CD4-positive, alpha-beta T cell treated with Interleukin-17A for 1 hour (primary cell): ENCODE results near the gene ARHGAP15.

Experiments
- DNase-seq: peaks from one replicate; pipeline ENCODE4 v3.0.0-alpha.2; 2020

The ARHGAP15 gene

DNA sequence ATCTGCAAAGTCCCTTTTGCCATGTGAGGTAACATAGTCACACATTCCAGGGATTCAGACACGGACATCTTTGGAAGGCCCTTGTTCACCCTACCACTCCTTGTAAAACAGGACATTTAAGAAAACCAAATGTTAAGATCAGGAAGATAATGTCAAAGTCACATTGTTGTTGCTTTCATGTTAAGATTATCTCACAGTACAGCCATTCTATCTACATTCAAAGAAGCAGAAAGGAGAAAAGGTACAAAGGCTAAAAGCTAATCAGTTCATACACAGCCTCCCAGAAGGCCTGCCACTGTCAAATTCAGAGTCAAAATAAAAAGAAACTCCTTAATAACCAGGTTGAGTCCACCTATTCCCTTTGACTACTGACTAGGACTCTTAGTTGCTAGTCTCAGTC is 573.7 kb downstream of the ARHGAP15 start:
- no peak for DNase-seq

DNA sequence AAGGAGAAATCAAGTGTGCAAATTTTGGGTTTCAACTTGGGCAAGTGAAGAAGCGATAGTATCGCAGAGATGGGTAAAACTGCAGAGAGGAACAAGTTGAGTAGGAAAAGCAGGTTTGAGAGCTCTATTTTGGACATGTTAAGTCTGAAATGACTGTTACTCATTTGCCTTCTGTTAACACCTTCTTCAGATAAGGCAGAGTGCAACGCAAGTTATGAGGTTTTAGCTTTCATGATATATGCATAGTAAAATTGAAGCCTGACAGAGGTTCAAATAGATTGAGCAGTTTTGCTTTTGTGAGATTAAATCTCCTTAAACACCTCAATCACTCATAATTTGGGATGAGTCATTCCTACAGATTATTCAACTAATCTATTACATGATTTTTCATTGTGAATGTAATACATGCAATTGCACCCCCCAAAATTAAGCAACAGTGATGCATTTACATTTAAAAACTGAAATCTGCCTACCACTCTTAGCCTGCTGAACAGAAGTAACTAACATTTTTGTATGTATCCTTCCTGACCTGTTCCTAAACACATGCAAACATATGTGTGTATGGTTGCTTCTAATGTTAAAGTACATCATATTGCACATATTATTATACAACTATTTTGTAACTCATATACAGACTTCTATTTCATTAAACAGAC is 575.4 kb downstream of the ARHGAP15 start:
- no peak for DNase-seq

DNA sequence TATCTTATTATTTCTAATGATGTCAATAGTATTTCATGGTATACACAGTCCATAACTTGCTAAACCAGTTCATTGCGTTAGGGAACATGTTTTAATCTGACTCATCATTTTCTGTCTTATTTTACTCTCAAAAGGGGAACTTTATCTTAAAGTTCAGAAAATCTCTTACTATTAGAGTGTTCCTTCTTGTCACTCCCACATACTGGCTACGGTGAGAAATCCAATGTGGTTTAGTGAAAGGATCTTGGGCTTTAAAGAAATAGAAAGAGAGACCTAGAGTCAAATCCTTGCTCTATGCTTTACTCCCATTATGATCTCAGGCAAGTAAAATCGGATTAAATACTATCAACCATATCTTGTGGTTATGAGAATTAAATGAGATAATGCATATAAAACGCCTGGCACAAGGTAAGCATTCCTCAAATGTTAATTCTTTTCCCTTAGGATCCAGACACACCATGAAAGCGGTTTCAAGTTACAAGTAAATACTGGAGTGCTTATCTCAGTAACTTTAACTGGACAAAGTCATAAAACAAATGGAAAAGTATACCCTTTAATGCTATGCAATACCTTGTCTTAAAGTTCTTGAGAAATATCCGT is 576.0 kb downstream of the ARHGAP15 start:
- DNase-seq = no peak

DNA sequence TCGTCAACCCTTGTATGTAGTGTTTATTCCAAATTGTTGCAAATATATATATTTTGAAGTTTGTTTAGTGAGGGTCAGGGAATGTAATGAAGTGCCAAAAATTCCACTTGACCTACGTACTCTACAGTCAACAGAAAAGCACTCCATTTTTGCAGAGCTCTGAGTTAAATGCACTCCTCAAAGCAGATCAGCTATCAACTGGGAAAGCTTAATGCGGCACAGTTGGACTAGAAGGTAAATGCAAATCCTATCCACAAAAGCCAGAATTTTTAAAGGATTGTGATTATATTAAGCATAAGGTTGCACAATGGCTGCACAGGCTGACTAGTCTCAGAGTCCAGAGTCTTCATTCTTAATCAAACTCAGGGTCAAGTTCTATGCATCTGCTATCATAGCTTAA is 577.1 kb downstream of the ARHGAP15 start:
- no peak for DNase-seq

GRCh38 chr2:143708682-143709081 is 579.5 kb downstream of the ARHGAP15 start:
- DNase-seq = no peak

- no peak for DNase-seq
Observed at GRCh38 chr2:143710196-143710595, 581.0 kb downstream of the ARHGAP15 start.

DNA sequence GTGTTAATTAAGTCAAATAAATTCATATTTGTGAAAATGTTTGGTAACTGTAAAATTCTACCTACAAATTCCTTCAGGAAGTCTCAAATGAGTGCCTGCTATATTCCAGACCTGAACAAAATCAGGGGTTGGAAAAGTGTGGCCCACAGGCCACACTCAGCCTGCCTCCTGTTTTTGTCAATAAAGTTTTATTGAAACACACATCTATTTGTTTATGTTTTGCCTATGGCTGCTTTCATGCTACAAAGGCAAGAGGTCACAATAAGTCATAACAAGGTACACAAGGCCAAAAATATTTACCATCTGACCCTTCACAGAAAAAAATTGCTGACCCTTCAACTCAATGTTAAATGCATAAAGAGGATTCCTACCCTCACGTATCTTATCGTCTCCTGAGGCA is 581.7 kb downstream of the ARHGAP15 start:
- DNase-seq = no peak

- DNase-seq = no peak
Observed at GRCh38 chr2:143716522-143716921, 587.3 kb downstream of the ARHGAP15 start.

DNA sequence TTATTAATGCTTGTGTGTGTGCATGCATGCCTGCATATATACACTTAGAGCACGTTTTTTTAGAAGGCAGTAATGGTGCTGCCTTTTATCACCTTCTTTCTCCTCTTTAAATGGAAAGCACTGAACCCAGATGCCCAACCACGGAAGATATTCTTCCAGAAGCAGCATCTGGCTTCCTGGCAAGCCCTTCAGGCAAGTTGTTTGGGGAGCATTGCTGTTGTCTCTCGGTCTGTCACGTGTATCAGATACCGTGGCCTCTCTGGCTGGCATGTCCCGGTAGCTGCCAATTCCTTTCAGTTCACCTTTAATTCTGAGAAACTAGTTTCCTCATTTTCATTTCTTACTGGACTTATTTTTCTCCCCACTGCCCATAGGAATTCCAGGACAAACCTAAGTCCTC is 587.8 kb downstream of the ARHGAP15 start:
- DNase-seq = no peak

- no peak for DNase-seq
Observed at GRCh38 chr2:143717536-143718168, 588.4 kb downstream of the ARHGAP15 start.

DNA sequence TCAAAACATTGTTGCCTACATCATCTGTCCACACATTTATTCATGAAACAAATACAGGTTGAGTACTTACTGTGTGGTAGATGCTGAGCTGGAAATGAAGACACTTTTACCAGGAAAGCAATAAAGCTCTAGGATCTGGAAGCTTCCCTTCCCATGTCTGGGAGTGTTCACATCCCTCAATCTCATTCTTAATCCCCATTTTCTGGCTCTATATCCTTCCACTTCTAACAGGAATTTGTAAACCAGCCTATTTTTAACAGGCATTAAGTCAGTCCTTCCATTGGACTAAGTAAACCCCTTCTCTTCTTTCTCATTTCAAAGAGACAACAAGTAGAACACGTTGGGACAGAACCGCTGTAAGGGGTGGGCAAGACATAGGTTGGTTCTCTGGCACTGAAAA is 589.5 kb downstream of the ARHGAP15 start:
- DNase-seq = no peak

DNA sequence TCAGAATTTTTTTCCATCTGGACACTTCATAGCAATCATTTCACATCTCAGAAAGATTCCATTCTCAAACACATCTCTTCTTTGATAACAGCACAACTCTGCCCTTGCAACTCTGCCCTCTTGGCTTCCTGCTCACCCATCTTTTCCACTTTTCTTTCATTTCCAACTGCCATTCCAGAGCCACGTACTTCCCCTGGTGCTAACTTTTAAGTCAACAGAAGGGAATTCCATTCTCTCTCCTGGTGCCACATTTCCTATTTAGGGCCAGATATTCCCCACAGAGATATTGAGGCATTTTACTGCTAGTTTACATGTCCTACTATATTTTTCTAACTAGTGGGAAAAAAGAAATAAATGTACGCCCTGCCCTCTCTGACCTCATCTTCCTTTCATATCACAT is 590.2 kb downstream of the ARHGAP15 start:
- no peak for DNase-seq

GRCh38 chr2:143720095-143720664 is 591.0 kb downstream of the ARHGAP15 start:
- DNase-seq = no peak

GRCh38 chr2:143725400-143725799 is 596.2 kb downstream of the ARHGAP15 start:
- DNase-seq = no peak

DNA sequence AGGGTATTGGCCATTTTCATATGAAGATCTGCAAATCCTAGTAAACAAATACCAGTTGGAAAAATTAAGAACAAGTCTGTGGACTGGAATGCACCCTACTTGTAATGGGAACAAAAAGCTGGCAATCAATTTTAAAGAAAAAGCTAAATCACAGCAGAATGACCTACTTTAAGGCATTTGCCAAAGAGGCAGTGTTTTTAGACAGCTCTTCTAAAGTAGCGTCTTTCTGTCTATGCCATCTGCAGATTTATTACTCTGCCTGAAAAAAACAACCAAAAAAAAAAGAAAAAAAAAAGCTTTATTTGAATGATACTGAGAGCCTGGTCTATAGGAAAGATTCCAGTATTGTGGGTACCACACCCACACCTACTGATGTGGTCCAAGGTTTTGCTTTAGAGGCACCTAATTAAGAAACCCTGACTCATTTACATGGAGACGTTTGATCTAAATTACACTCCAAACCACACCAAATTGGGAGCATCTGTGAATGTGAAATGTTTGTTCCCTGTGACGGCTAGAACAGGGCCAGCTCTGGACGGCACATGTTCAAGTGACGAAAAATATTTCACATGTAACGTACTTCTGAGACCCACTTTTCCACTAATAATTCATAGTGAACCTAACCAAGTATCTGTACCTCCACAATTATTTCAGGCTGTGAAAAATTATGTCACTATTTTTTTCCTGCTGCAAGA is 597.1 kb downstream of the ARHGAP15 start:
- DNase-seq = no peak

DNA sequence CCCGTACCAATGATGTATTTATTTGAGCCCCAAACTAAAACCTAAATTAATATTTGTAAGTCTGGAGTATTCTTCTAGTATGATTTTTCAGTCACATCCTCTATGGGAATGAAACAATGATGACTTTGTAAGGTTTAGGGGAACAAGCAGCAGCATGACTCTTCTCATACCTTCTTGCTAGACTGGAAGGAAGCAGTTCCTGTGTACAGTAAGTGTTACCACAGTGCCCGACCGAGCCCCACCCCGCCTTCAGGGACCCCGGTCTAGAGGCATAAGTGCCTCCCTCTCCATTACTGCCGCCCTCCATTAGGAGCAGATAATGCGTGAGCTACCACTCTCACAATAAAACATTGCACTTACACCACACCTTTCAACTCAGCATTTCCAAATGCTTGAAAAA is 599.3 kb downstream of the ARHGAP15 start:
- DNase-seq = no peak

DNA sequence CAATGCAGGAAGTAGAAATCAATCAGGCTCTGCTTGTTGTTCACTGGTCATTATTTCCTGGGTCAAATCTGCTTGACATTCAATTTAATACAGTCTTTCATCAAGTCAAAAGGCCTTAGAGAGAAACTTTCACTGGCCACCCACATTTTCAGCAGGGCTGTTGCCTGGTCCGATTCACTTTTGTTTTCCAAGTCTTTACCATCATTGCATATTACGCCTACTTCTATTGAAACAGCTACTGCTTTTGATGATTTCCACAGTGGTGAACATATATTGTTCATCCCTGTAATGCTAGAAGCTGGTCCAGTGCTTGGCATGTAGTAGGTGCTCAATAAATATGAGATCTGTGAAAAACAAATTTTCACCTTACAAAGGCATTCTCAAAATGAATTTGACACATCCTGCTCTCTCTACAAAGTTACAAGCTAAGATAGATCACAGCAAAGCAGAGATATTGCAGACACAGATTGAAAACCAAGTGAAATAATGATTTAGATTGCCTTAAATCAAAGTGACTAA is 600.1 kb downstream of the ARHGAP15 start:
- no peak for DNase-seq

- peak; percentile 31 for DNase-seq
Observed at GRCh38 chr2:143730155-143730952, 601.1 kb downstream of the ARHGAP15 start.

DNA sequence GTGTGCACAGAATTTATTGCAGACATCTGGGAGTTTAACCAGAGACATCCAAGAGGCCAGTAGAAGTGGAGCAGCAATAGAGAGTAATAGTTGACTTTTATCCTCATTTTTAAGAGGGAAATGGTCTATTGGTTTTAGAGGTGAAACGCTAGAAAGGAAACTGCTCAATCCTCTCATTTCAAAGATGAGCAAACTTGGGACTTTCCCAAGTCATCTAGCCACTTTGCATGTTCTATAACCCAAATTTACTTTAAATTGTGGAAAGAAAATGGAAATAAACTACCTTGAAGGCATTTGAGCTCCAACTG is 601.7 kb downstream of the ARHGAP15 start:
- DNase-seq = no peak

DNA sequence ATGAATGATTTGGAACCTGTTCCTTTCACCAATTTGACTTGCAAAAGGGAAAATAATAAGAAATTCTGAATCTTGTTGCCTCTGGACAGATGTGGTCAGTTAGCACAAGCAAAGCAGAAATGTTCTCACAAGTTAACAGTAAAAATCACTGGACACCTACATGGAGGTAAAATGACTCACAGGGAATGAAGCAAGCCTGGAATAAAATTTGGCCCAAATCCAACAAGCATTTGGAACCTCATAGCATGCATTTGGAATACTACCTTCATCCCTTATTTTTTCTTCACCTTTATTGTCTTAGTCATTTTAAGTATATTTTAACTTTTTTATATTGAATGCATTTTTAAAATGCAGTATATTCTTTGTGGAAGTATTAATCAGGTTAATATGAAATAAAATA is 602.9 kb downstream of the ARHGAP15 start:
- DNase-seq = no peak

- DNase-seq = no peak
Observed at GRCh38 chr2:143732871-143733270, 603.7 kb downstream of the ARHGAP15 start.

DNA sequence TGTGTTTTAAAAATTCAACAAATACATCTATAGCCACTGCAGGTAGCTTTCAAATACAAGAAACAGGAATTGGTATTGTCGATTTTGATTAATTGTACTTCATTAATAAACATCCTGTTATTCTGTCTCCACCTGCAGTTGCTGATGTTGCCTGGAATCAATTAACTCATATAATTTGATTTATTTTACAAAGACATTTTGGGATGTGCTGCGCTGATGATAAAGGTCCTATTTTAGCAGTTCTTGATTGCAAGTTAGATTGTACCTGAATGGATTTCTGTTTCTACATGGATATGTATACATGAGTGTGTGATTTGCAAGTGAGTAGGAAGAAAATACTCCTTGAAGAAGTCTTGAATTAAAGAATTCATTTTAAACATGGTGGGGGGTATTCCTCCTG is 605.3 kb downstream of the ARHGAP15 start:
- no peak for DNase-seq

- no peak for DNase-seq
Observed at GRCh38 chr2:143736904-143737303, 607.7 kb downstream of the ARHGAP15 start.
